Activated T-helper 1 cell treated with anti-CD3 and anti-CD28 coated beads, Interleukin-2, amount 50 U/mL, for 16 hours (primary cell): Measurements from ENCODE around the gene SLC19A1.

Experiments
- DNase-seq, 2 donors: peaks; one replicate each; pipeline ENCODE4 v3.0.0-alpha.2; 2020; ENCODE audit warnings: low read depth in 1 of 2, low spot score in 1 of 2

SLC19A1 gene

DNA sequence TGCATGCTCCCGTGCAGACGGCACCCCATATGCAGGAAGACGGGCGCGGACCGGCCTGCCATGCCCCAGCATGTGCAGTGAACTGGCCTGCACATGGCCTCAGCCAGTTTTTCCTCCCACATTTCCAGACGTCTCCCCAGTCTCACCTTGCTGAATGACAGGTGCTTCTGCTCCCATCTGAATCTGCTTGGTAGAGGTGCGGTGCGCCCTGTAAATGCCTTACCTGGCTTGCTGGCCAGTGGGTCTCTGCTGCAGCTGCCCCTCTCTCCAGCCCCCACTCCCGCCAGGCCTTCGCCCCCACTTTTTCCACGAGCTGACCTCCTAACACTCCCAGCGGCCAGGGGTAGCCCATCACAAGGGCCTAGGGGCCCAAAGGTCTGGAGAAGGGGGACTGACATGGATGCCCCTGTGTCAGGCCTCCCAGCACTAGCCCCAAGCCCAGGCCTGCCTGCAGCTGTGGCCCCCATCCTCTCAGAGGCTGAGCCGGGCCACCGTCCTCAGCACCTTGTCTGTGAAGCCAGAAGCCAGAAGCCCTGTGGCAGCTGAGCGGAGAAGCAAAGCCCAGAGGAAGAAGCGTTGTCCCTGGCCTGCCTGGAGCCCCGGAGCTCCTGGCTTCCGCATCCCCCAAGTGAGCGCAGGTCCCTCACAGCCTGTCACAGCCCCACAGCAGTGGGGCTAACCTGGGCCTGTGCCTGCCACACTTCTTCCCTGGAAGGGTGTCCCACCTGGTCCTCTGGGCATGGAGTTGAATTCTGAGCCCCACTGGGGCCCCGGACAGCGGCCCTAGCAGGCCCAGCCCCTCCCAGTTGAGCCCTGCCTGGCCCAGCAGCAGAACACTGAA lies 3.7 kb upstream of the SLC19A1 start:
- DNase-seq, result no peak

DNA sequence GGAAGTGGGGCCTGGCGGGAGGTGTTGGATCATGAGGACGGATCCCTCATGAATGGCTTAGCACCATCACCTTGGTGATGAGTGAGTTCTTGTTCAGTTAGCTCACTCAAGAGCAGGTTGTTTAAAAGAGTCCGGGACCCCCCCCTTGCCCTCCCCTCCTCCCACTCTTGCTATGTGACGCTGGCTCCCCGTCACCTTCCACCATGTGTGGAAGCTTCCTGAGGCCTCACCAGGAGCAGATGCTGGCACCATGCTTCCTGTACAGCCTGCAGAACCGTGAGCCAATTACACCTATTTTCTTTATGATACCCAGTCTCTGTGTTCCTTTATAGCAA lies 3.0 kb upstream of the SLC19A1 start:
- no peak for DNase-seq

DNA sequence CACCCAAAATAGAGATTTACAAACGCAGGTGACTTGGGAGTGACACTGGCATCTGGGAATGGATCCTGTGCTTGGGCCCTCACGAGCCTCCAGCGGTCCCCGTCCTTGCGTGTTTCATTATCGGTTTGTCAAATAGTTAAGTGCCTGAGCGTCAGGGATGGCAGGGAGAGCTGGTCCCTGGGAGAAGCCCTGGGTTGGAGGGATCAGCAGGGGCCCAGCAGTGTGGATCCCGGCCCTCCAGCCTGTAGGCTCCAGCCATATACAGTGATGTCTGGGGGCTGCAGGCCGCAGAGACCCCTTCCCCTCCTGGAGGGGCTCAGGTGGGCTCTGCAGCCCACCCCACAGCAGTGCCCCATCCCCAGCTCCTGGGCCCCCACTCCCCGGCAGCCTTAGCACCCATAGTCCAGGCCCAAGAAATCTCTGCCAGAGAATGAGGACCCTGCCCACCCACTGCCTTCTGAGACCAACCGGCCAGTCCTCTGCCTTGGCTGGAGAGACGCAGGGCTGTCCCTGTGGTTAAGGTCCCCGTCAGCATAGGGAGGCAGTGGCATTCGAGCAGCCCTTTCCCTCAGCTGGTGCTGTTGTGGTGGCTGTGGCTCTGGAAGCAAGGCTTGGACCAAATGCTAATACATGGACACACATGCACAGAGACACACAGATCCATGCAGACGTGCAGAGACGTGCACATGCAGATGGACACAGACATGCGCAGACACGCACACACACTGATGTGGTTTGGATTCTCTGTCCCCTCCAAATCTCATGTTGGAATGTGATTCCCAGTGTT lies 2.4 kb upstream of the SLC19A1 start:
- DNase-seq, result no peak

DNA sequence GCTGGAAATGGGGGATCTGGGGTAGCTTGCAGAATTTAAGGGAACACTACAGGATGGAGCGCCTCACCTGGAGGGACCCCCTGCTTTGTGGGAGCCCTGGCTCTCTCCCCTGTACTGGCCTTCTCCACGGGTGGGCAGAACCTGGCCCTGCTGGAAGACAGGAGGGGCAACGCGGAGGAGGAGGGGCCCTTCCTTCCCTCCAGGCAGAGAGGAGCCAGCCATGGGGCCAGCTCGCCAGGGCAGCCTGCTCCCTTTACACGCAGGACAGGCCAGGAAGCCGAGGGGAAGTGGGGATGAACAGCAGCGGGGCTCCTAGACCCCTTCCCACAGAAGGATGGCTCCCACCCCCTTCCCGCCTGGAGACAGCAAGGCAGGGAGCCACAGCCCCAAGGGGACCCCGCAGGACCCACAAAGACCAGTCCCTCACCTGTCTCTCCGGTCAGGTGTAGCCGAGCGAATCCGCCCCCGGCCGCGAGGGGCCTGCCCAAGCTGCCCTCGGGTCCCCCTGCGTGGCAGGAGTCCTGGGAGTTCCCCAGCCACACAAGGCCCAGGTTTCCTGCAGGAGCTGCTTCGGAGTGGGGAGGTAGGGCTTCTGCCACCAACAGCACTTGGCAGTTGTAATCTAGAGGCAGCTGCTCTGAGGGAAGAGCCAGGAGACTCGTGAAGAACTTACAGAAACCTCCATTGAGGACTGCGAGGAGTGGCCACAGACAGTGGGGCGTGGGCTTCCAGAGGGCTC lies 1.6 kb upstream of the SLC19A1 start:
- no peak for DNase-seq

DNA sequence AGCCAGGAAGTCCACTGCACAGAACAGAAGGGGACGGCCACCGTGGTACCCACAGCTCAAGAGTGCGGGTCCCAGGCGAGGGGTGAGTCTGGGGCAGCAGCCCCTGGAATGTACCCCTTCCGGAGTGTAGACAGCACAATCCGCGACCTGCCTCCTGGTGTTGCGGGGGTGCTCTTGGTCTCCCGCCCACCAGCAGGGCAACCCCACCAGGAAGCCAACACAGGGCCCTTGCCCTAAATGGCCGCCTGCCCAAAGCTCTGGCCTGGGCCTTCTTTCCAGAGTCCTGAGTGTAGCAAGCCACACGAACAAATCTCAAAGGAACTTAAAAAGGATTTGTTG lies 1.1 kb upstream of the SLC19A1 start:
- no peak for DNase-seq

DNA sequence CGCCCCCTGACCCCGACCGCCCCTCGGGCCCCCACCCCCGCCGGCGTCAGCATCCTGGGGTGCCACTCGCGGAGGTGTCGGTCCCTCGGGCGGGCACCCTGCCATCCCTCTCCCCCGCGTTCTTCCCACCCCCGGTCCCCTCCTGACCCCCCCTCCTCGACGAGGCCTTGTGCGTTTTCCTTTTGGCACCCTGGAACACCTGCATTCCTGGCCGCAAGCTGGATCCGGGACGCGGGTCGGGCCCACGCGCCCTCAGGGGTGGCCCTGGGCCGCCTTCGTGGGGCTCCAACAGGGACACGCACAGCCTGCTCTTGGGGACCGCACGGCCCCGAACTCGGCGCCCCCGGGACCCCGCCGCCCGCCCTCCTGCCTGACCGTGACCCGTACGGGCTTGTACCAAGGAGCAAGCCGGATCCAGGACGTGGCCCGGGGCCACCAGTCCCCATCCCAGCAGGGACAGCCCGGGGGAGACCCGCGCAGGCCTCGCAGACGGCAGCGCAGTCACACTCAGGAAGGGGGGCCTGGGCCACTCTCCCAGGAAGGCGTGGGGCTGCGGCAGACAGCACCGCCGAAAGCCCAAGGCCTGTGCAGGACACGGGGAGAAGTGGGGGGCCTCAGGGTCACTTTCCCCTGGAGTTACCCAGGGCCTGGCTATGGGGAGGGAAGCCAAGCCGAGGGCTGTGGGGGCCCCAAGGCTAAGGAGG lies 579 bp upstream of the SLC19A1 start:
- no peak for DNase-seq

DNA sequence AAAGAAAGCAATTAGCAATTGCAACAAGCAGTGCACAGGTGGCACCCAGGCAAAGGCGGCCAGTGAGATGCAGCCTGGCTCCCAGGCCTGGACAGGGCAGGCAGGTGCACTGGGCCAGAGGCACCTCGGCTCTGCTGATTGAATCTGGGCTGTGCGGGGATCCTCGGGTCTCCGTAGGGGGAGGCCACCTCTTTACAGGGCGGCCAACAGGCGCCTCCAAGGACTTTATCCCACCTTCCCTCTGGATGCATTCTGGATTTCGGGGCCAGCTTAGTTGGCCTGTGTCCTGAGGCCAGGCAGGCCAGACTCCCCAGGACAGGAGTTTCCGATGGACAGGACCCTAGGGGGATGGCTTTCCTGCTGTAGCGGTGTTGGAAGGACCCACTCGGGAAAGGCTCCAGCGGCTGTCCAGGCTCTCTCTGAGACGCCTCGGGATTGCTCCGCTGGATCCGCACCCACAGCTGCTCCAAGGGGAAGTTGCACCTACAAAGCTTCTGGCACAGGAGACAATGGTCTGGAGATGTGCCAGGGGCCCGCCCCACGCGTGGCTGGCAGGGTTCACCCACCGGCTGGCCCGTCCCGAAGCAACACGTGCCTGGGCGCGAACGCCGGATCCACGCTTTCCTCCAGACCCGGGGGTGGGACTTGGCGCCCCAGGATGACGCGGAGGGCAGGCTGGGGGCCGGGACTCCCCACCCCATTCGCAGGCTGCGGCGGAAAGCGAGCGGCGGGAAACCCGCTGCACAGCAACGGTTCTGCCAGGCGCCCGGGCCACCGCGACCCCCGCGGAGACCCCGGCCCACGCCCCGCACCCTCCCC lies 810 bp downstream of the SLC19A1 start:
- DNase-seq, result peak; percentile 48 to 66

DNA sequence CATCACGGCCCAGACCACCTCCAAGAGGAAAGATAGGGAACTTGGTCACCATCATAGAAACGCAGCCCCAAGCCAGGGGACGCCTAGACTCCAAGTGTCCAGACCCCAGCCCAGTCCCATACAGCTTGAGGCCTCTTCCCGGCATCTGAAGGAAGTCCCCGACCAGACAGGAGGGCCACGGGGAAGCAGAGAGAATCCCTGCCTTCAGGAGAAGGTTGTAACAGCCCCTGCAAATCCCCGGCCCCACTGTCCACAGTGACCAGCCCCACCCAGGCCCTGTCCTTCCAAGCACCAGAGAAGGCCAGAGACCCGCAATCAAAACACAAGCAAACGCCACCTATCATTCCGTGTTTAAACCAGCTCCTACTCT lies 1.7 kb downstream of the SLC19A1 start:
- DNase-seq, result no peak

DNA sequence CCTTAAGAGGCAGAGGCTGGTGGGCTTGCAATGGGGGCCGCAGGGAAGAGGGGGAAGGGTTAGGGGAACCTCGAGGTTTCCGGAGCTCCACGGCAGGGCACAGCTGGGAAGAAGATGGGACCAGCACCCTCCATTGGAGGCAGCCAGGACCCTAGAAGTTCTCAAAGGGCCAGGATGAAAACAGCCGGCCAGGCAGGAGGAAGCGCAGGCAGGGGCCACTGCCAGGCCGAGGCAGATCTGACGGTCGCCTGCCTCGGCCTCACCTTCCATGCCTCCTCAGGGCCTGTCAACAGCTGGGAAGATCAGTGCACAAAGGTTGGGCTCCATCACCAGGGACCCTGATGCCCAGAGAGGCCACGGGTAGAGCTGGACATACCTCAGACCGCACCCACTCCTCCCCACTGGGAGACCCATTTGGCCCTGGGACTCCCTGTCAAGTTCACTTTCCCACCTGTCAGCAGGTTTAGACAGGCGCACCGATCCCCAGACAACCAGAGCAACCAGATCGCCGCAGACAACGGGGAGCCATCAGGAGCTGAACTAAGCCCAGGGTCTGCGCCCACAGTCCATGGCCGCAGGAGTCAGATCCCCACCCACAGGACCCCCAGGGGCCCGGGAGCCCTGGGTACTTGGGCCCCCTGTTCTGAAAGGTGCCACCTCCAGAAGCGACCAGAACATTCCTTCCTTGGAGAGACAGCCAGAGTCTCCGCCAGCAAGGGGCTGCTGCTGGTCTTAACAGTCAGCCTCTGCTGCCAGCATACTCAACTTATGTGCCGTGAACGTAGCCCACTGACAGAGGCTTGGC lies 2.2 kb downstream of the SLC19A1 start:
- no peak for DNase-seq

DNA sequence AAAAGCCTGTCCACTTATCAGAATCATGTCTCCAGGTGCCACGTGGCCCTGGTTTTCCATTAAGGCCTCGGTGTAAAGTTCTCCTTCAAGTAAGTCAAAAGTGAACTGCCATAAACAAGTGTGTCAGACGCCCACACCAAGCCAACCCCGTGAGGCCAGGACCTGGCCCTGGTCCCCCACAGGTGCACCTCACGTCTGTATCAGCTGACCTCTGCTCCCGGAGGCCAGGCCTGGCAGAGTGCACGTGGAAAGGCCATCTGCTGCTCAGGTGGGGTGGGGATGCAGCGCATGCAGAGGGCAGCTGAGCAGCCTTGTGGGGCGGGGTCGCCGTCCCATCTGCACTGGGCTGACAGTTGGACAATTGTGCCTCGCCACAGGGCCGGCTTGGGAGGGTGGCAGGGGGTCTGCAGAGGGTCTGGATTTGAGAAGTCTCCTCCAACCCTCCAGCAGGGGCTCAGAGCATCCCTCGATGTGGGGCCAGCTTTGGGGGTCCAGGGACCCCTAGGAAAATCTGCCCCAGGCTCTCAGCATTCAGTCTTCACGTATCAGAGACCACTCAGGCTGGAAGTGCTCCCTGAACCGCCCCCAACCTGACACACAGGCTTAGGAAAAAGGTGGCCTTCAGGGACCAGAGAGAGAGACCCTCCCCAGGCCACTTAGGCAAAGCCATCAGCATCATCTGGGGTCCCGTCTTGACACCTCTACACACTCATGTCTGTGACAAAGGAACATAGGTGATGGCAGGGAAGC lies 3.0 kb downstream of the SLC19A1 start:
- DNase-seq, result no peak

DNA sequence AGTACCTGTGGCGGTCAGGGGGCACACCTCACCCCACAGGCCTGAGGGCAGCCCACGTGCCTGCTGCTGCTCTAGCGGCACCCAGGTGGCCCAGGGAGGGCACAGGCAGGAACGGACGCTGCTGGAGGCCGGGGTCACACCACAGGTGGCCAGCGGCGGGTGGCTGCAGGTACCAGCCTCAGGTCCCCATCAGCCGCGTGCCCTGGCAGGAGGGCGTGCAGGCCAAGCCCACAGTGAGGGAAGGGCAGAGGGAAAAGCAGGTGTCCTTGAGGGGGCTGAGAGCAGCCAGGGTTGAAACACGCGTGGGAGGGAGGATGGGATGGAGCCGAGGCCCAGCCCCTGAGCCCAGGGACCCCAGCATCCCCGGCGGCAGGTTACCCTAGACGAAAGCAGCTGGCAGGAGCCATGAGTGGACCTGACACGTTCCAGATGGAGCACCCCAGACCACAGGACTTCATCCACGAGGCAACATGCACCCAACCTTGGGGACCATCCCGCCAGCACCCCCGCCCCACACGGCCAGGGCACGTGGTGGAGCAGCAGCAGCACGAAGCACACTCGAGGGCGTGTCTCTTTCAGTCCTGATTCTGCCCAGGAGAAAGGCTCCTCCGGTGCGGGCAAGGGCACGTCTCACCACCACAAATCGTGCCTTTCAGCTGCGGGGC lies 3.7 kb downstream of the SLC19A1 start:
- no peak for DNase-seq

DNA sequence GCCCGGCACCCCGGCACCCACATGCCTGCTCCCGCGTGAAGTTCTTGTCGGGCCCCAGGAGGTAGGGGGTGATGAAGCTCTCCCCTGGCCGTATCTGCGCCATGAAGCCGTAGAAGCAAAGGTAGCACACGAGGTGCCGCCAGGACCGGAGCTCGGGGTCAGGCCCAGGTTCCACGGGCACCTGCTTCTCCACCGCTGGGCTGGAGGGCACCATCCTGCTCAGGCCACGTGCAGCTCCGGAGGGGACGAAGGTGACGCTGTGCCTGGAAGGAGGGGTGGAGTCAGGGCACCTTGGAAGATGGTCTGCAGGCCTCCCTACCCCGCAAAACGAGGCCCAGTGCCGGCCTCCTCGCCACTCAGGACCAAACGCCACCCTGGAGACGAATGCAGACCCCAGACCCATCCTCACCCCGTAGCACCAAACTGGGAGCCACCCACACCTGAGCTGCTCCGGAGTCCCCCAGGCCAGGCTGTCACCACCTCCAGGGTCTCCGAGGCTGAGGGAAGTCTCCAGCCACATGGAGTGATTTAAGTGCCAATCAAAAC lies 4.4 kb downstream of the SLC19A1 start:
- no peak for DNase-seq

DNA sequence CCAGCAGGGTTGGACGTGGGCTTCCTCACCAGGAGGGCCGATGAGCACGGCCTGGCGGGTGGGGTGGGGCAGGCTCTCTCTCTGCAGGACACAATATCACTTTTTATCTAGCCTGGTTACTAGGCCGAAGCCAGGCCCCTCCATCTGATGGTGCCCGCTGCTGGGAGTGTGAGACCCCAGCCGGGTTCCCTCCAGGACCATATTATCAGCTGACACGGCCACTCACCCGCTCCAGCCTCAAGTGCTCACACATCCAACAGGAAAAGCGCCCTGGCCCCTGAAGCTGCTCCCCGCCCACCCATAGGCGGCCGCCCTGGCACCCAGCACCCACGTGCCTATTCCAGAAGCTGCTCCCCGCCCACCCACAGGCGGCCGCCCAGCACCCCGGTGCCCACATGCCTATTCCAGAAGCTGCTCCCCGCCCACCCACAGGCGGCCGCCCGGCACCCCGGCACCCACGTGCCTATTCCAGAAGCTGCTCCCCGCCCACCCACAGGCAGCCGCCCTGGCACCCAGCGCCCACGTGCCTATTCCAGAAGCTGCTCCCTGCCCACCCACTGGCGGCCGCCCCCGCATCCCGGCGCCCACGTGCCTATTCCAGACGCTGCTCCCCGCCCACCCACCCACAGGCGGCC lies 5.0 kb downstream of the SLC19A1 start:
- DNase-seq, result no peak

DNA sequence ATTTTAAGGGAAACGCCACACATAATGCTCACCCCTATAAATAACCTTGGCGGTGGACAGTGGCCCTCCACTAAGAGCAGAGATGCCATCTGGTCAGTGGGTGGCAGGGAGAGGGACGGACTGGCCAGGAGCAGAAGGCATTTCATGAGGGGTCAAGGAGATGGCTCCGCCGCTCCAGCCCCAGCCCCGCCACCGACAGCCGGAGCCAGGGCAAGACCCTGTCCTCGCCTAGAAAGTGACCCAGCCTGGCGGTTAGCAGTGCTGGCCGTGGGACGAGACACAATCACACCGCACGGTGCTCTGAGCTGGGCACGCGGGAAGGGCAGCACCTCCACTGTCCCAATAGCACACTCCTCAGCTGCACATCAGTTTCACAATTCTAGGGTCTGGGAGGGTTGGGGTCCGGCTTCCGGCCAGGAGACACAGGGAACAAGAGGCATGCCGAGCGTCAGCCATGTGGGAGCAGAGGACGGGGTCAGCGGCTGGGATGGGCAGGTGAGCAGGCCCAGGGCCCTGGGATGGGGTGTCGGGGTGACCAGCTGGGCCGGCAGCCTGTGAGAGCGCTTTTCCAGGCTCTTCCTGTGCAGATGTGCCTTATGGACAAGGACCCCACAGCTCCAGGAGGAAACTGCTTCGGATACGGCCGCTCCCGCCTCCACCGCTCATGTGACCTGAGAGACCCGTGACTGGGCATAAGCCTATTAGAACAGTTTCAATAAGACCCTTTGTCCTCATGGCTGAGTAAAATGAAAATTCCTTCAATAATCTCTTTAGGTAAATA lies 5.7 kb downstream of the SLC19A1 start:
- DNase-seq, result no peak

DNA sequence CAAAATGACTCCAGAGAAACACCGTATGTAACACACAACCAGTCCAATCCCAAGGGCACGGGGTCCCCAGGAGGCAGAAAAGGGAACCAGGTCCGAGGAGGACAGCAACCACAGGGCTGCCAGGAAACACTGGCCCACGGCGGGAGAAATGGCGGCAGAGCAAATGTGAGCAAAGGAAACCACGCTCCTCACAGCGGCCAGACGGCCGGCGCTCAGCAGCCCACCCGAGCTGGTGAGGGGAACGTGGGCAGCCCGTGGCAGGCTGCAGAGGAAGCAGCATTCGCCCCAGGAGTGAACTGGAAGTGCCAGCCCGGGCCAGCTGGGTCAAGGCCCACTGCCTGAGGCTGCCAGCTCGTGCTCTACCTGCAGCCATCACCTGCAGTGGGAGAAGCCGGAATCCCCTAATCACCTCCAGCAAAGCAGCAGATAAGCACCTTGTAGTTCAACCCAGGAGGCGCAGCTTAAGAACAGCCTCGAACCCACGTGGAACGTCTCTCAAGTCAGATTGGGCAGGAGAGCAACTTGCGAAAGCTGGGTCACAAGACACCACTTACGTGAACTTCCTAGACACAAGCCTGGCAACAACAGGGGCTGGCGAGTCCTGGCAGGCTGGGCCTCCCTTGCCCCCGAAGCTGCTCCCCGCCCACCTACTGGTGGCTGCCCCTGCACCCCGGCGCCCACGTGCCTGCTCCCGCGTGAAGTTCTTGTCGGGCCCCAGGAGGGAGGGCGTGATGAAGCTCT lies 6.7 kb downstream of the SLC19A1 start:
- no peak for DNase-seq

DNA sequence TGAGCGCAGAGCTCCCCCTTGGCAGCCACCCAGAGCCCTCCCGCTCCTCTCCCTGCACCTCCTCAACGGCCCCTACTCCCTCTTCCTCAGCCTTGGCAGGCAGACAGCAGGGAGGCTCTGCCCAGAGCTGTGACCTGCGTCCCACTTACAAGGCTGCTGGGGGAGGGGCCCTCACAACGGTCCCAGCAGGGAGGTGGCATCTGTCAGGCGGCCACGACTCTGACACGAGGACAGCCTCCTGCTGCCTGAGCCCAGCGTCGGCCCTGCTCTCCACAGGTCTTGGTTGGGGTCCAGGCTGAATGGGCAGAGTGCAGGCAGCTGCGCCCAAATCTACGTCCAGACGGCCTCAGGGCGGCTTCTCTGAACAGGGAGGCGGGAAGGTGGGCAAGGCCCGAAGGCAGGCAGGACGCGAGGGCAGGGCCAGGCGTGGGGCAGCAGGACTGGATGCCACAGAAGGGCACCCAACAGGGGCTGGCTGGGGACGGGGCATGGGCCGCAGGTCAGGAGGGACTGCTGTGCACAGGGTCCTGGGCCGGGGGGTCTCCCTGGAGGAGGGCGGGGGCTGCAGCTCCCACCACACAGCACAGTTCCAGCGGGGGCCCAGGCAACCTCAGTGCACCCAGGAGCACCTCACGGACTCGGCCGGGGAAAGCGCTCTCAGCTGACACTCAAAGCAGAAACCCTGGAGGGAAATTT lies 7.5 kb downstream of the SLC19A1 start:
- DNase-seq, result no peak
